Gastroesophageal sphincter (tissue), 4 donors: ENCODE results near the gene TNNC1. TPM values are rescaled to one million over a fixed set of nuclear protein-coding genes. Genes with fewer than 3 reads are reported as not detected.

ENCODE experiments used
- ATAC-seq: fragments of 150-250 bp; one replicate; pipeline ENCODE4 v1.9.1; 2016; ENCODE audit warnings: mild to moderate bottlenecking, moderate library complexity
- H3K27ac ChIP-seq, 4 donors: fragments of 200-600 bp; sonication (generic) in 3 of 4; 1 replicate in 3 of 4; 2 replicates in 1 of 4; pipeline ENCODE4 v1.5.1; 2016 to 2019
- H3K27me3 ChIP-seq: fragments of 200-600 bp; sonication (generic); one replicate; pipeline ENCODE4 v1.5.1; 2019
- H3K36me3 ChIP-seq, 2 donors: fragments of 200-600 bp; sonication (generic); one replicate each; pipeline ENCODE4 v1.5.1; 2019; ENCODE audit warnings: control low read depth in 1 of 2
- H3K4me1 ChIP-seq, 3 donors: fragments of 200-600 bp; sonication (generic); 1 replicate in 2 of 3; 2 replicates in 1 of 3; pipeline ENCODE4 v1.5.1; 2016 to 2019; ENCODE audit warnings: control low read depth in 2 of 3
- H3K4me3 ChIP-seq, 2 donors: fragments of 200-600 bp; sonication (generic); one replicate each; pipeline ENCODE4 v1.5.1; 2019; ENCODE audit warnings: mild to moderate bottlenecking in 1 of 2, moderate library complexity in 1 of 2
- H3K9me3 ChIP-seq, 3 donors: fragments of 200-600 bp; sonication (generic); one replicate each; pipeline ENCODE4 v1.5.1; 2017 to 2019; ENCODE audit warnings: control low read depth in 2 of 3
- CTCF ChIP-seq, 4 experiments: fragments of 200-600 bp in 2 of 4; fragments of 450-650 bp in 2 of 4; sonication (generic) in 1 of 4; IDR thresholded peaks; one replicate each; pipeline ENCODE4 v1.5.1; 2017 to 2019; ENCODE audit warnings: antibody characterized with exemption in 4 of 4, mild to moderate bottlenecking in 2 of 4, moderate library complexity in 2 of 4
- EP300 ChIP-seq: sonication (generic); formaldehyde crosslinking; IDR thresholded peaks from one replicate; pipeline ENCODE4 v1.6.1; 2017; ENCODE audit warnings: antibody characterized with exemption, mild to moderate bottlenecking
- POLR2A ChIP-seq, 2 donors: fragments of 450-650 bp; IDR thresholded peaks; one replicate each; pipeline ENCODE4 v1.6.1; 2017; ENCODE audit warnings: antibody characterized with exemption in 2 of 2, mild to moderate bottlenecking in 2 of 2, moderate library complexity in 1 of 2
- POLR2AphosphoS5 ChIP-seq: sonication (generic); formaldehyde crosslinking; IDR thresholded peaks from one replicate; pipeline ENCODE4 v1.6.1; 2017; ENCODE audit warnings: antibody characterized with exemption
- WGBS, 2 donors: methylation state at CpG; one replicate each; pipeline ENCODE4 v1.1.5; 2018; ENCODE audit warnings: low coverage in 1 of 2; 5-methylcytosine and 5-hydroxymethylcytosine counted together
- total RNA-seq, 4 donors: library from RNA; depleted of rRNA; stranded (reverse); fragments of >200 nt; gene quantifications; one replicate each; pipeline ENCODE4 v1.1.0, GENCODE V29; 2016

Gene TNNC1
- total RNA-seq, 4 donors from 2014 or later, result 1.9 to 4.6 (median 2.4) TPM; not detected in 1

DNA sequence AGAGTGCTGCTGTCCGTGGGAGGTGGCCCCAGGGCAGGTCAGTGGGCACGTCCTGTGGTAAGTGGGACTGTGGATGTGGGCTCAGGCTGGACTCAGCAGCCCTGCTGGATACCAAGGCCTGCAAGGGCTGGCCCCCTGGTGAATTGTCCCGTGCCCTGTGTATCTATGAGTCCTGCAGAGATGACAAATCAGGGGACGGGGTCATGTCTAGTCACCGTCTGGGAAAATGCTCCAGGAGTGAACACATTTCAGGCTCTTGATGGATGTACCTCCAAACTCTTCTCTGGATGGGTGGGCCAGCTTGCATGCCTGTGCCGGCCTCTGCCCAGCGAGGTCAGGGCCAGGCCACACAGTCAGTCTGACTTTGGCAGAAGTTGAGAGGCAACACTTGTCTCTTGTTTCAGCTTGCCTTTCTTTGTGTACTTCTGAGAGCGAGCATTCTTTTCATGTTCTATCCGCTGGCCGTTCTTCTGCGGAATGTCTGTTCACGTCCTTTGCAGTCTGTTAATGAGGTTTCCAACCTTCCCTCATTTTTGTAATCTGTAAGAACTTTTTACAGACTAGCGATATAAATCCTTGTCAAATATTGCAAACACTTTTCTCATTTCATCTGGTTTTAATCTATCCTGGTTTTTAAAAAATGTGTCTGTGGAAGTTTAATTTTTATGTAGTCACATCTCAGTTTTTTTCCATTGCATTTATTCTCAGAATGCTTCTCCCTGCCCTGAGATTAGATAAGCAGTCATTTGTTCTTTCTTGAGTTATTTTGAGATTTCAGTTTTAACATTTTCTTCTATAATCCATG is 29.9 kb upstream of the TNNC1 start:
- peak; percentile 47 for ATAC-seq
- H3K36me3 ChIP-seq, result peaks cover 0 to 87% of the 10 kb centered on the region in 2 donors
- peak; percentile 8 for TF ChIP-seq POLR2AphosphoS5
- TF ChIP-seq POLR2A (IDR thresholded peaks at IDR 0.05), result no peak
- peak overlapping the region; percentile 44 to 83 (median 76) for H3K27ac ChIP-seq
- peaks cover 5 to 34% (median 19%) of the 10 kb centered on the region in 3 donors for H3K4me1 ChIP-seq
- 10 to 23% methylated on average over 6 to 7 of the region's 13 CpGs for WGBS, 2 donors
- H3K4me3 ChIP-seq, result no peak overlapping the region
- H3K27me3 ChIP-seq, result no peaks in the 10 kb centered on the region
- H3K9me3 ChIP-seq, result no peaks in the 10 kb centered on the region

DNA sequence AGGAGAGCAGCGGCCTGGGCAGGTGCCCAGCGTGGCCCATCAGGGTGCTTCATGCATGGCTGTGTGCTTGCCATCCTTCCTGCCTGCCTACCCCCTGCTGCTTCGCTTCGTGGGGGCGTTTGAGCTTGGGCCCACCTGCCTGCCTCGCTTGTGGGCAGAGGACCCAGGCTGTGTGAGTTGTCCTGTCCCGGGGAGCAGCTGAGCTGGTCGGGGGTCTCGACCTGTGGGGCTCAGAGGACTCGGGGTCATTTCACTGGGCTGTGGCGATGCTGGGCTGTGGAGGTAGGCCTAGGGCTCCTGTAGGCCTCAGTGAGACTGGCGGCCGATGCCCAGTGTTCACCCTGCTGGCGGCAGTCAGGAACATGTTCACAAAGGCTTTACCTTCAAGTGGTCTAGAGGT is 29.2 kb upstream of the TNNC1 start:
- peak overlapping the region; percentile 25 to 83 (median 76) for H3K27ac ChIP-seq
- no peak overlapping the region for H3K4me3 ChIP-seq
- H3K36me3 ChIP-seq, result peaks cover 0 to 87% of the 10 kb centered on the region in 2 donors
- no peaks in the 10 kb centered on the region for H3K27me3 ChIP-seq
- 100% methylated on average over 2 of the region's 14 CpGs; no CpG with 5 or more reads in 1 of the 2 donors for WGBS, 2 donors
- peak; percentile 0 for ATAC-seq
- peaks cover 5 to 33% (median 19%) of the 10 kb centered on the region in 3 donors for H3K4me1 ChIP-seq
- TF ChIP-seq CTCF (IDR thresholded peaks at IDR 0.05) (no peak), EP300 (no peak), POLR2A (IDR thresholded peaks at IDR 0.05) (no peak), POLR2AphosphoS5 (no peak)
- H3K9me3 ChIP-seq, result no peaks in the 10 kb centered on the region

- TF ChIP-seq EP300 (no peak), POLR2A (IDR thresholded peaks at IDR 0.05) (no peak), POLR2AphosphoS5 (no peak), CTCF (IDR thresholded peaks at IDR 0.05) (peak in 2 of 4 experiments; percentile 19 to 33)
- no peak for ATAC-seq
- Histone ChIP-seq H3K4me1 (peaks cover 5 to 33% (median 19%) of the 10 kb centered on the region in 3 donors), H3K27me3 (no peaks in the 10 kb centered on the region), H3K4me3 (no peak overlapping the region), H3K9me3 (no peaks in the 10 kb centered on the region), H3K36me3 (peaks cover 0 to 87% of the 10 kb centered on the region in 2 donors), H3K27ac (peak overlapping the region in 3 of 4 donors; percentile 14 to 83 (median 72))
- 81 to 97% methylated on average over 5 to 6 of the region's 23 CpGs for WGBS, 2 donors
These were observed 28.1 kb upstream of the TNNC1 start for GRCh38 chr3:52481819-52482521.

DNA sequence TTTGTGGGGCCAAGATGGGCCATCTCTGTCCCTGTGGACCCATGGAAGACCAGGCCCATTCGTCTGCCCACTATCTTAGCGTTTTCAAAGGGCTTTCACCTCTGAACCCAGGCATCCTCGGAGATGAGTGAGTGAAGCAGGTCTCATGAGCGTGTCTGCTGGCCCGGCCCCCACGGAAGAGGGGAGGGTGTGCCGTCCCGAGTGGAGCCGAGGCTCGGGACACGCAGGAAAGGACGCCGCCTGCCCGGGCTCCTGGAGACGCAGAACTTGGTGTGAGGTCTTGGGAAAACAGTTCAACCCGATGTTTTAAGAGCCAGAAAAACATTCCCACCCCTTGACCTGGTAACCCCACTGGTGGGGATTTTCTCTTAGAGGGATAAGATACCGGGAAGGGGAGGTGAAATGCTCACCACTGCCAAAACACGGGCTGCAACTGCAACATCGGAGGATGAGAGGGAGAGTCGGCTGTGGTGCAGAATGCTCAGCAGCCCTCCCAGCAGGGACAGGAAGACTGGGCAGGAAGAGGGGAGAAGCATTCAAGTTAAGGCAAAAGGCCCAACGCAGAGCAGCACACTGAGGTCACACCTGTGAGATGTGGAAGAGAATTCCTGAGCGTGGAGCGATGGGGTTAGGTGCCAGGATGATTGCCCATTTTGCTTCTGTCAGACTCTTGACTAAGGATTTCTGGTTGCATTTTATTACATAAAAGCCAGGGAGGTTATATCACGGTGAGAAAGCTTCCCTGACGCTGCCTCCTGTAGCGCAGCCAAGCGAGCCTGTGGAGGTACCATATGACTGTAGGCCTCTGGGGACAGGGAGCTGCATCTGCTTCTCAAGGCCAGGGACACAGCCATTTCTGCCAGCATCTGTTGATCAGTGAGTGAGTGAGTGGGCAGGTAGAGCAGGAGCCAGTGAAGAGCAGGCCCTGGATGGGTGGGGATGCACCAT is 27.2 kb upstream of the TNNC1 start:
- no peaks in the 10 kb centered on the region for H3K27me3 ChIP-seq
- no peak for ATAC-seq
- peaks cover 5 to 33% (median 19%) of the 10 kb centered on the region in 3 donors for H3K4me1 ChIP-seq
- peak overlapping the region in 2 of 4 donors; percentile 21 to 83 for H3K27ac ChIP-seq
- H3K36me3 ChIP-seq, result peaks cover 0 to 87% of the 10 kb centered on the region in 2 donors
- TF ChIP-seq EP300, result no peak
- no peak for TF ChIP-seq CTCF (IDR thresholded peaks at IDR 0.05)
- TF ChIP-seq POLR2AphosphoS5, result no peak
- no peak for TF ChIP-seq POLR2A (IDR thresholded peaks at IDR 0.05)
- 66 to 78% methylated on average over 6 of the region's 27 CpGs for WGBS, 2 donors
- no peak overlapping the region for H3K4me3 ChIP-seq
- no peaks in the 10 kb centered on the region for H3K9me3 ChIP-seq
